AG09309 (cell line): ENCODE measurements around the gene COX7A2L.

Source experiments
- DNase-seq: peaks from one replicate; pipeline ENCODE4 v3.0.0-alpha.2; 2010; ENCODE audit warnings: low read depth
- H3K4me3 ChIP-seq: 2 replicates; pipeline ENCODE4 v1.5.1; 2011; ENCODE audit warnings: mild to moderate bottlenecking, low read depth, low read length, moderate library complexity; ENCODE audit not compliant: control insufficient read depth
- TF ChIP-seq, protein P1 (sequence below): IDR thresholded peaks from 2 replicates; pipeline ENCODE4 v1.5.1; 2011; ENCODE audit warnings: mild to moderate bottlenecking, low read depth, low read length, inconsistent platforms; ENCODE audit not compliant: insufficient read depth, control insufficient read depth; ENCODE audit errors: missing control alignments

COX7A2L gene

DNA sequence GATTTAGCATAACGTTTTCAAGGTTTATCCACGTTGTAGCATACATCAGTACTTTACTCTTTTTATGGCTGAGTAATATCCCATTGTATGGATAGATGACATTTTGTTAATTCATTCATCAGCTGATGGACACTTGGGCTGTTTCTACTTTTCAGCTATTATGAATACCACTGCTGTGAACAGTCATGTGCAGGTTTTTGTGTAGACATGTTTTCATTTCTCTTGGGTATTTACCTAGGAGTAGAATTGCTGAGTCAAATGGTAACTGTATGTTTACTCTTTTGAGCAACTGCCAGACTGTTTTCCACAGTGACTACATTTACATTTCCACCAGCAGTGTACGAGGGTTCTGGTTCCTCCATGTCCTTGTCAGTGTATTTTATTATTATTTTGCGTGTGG lies 33.9 kb downstream of the COX7A2L start:
- DNase-seq: no peak
- TF ChIP-seq, protein P1, sequence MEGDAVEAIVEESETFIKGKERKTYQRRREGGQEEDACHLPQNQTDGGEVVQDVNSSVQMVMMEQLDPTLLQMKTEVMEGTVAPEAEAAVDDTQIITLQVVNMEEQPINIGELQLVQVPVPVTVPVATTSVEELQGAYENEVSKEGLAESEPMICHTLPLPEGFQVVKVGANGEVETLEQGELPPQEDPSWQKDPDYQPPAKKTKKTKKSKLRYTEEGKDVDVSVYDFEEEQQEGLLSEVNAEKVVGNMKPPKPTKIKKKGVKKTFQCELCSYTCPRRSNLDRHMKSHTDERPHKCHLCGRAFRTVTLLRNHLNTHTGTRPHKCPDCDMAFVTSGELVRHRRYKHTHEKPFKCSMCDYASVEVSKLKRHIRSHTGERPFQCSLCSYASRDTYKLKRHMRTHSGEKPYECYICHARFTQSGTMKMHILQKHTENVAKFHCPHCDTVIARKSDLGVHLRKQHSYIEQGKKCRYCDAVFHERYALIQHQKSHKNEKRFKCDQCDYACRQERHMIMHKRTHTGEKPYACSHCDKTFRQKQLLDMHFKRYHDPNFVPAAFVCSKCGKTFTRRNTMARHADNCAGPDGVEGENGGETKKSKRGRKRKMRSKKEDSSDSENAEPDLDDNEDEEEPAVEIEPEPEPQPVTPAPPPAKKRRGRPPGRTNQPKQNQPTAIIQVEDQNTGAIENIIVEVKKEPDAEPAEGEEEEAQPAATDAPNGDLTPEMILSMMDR: no peak
- H3K4me3 ChIP-seq: no peak overlapping the region

DNA sequence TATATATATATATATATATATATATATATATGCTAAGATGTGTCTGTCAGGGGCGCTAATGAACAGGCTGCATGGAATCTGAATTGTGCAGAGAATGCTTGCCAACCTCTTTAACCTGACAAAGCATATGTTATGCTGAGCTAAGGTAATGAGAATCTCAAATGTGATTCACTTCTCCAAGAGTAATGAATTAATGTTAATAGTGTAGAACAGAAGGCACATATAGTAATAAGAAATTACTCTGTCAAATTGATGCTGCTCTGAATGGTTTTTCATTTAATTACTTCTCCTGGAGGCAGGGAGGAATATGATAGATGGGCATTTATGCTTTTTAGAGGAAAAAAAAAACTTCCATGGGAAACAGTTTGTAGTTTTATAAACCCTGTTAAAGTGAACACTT lies 35.4 kb downstream of the COX7A2L start:
- no peak for DNase-seq
- TF ChIP-seq, protein P1: no peak
- no peak overlapping the region for H3K4me3 ChIP-seq

DNA sequence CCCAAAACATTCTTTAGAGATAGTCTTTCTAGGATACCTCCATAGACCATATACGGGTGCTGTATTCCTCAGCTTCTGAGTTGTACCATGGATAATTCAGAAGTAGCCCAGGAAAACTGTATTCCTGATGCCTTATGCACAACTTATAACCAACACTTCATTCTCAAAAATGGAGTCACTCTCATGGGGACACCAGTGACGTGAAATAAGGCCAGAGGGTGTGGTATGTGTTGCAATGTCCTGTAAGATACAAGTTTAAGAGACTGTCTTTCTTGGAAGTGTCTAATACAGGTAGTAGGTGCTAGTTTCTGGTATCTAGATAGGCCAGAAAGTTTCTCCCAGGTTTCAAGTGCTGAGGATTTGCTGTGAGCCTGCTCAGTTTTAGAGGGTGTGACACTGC lies 36.1 kb downstream of the COX7A2L start:
- TF ChIP-seq, protein P1: no peak
- DNase-seq: no peak
- H3K4me3 ChIP-seq: no peak overlapping the region

DNA sequence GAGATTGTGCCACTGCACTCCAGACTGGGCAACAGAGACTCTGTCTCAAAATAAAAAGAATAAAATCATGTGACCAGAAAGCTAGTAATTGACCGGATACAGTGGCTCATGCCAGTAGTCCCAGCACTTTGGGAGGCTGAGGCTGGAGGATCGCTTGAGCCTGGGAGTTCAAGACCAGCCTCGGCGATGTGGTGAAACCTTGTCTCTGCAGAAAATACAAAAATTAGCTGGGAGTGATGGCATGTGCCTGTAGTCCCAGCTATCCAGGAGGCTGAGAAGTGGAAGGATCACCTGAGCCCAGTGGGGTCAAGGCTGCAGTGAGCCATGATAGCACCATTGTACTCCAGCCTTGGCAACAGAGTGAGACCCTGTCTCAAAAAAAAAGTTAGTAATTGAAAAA lies 36.8 kb downstream of the COX7A2L start:
- DNase-seq: no peak
- TF ChIP-seq, protein P1: no peak

DNA sequence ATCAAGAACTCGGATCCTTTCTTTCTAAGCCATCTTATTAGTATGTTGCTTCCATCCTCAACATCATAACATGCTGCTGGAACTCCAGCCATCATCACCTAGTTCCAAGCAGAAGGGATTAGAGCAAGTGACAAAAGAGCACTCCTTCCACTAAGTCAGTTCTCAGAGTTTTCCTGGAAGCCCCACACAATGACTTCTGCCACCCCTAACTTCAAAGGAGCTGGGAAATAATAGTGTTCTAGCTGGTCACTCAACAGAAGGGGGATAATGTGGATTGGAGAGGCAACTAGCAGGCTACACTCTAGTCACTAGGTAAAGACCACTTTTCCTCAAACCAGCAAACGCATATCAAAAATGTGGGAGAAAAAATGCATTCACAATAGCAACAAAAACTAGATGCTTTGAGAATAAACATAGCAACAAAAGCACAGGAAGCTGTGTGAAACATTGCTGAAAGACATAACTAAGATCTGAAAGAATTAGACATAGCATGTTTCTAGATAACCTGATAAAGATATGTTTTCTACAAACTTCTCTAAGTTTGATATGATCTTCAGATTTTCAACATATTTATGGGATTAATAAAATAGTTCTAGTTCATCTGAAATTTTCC lies 39.5 kb downstream of the COX7A2L start:
- no peak for DNase-seq
- TF ChIP-seq, protein P1: no peak
- no peak overlapping the region for H3K4me3 ChIP-seq

More for the DNA sequence above, 36.8 kb downstream of the COX7A2L start:
- H3K4me3 ChIP-seq: no peak overlapping the region

DNA sequence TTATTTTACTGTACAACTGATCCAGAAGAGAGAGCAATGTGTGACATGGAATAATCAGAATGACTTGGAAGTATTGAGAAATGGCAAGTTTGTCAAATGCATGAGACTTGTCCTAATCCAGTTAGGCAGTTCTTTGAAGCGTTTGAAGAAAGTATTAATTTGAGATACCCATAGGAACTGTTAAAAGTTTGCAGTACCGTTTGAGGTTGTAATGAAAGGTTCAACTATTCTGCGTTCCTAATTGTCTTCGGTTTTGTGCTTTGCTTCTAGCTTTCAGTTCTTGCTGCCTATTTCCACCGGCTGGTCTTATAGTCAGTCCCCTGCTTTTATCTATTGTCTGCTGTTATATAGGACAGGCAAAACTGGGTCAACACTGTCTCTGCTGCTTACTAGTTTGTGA lies 41.8 kb downstream of the COX7A2L start:
- no peak overlapping the region for H3K4me3 ChIP-seq
- TF ChIP-seq, protein P1: no peak
- no peak for DNase-seq

DNA sequence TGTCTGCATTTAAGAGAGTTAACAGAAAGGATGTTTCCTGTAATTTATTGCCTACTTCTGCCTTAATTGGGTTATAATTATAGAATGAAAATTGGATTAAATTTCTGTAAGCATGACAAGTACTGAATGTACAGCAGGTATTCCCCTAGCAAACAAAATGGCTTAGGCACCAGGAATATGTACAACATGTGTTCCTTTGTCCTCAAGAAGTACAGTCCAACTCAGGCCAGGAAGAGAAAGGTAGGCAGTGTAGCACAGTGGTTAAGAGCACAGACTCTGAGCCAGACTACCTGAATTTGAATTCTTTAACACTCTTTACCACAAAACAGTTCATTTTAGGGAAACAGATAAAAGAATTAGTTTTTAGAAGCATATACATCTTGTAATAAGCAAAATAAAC lies 43.1 kb downstream of the COX7A2L start:
- TF ChIP-seq, protein P1: no peak
- DNase-seq: no peak
- H3K4me3 ChIP-seq: no peak overlapping the region
